ENCODE results near the gene FAIM2.

DNA sequence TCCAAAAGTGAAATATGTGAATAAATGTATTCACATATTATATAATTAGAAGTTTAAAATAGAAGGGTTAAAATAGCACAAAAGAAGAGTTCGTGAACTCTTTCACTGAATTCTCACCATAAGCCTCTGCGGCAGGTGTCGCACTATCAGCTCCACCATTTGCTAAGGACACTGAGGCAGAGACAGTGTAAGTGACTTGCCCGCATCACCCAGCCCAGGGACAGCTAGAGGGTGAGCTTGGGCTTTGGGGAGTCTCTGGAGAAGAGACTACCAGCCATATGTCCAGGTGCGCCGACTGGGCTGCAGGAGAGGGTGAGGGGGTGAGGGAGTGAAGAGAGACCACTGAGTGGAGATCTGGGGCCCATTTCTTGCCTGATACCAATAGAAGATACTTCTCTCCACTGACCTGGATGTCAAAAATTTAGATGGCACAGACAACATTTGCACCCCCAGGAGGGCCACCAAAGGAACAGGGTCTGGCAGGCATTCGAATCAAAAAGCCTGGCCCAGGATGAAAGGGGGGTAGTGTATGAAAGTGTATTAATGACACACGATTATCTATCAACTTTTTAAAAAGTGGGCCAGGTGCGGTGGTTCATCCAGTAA lies 28.5 kb downstream of the FAIM2 start:
- TF ChIP-seq, protein P1, sequence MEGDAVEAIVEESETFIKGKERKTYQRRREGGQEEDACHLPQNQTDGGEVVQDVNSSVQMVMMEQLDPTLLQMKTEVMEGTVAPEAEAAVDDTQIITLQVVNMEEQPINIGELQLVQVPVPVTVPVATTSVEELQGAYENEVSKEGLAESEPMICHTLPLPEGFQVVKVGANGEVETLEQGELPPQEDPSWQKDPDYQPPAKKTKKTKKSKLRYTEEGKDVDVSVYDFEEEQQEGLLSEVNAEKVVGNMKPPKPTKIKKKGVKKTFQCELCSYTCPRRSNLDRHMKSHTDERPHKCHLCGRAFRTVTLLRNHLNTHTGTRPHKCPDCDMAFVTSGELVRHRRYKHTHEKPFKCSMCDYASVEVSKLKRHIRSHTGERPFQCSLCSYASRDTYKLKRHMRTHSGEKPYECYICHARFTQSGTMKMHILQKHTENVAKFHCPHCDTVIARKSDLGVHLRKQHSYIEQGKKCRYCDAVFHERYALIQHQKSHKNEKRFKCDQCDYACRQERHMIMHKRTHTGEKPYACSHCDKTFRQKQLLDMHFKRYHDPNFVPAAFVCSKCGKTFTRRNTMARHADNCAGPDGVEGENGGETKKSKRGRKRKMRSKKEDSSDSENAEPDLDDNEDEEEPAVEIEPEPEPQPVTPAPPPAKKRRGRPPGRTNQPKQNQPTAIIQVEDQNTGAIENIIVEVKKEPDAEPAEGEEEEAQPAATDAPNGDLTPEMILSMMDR (IDR thresholded peaks at IDR 0.05): no peak
- TF ChIP-seq POLR2AphosphoS5 (IDR thresholded peaks at IDR 0.05; ENCODE audit: low read depth, low read length) (no peak), SIN3A (IDR thresholded peaks at IDR 0.05; ENCODE audit: borderline replicate concordance, insufficient read depth, low read depth, low read length) (no peak), TCF7L2 (IDR thresholded peaks at IDR 0.05; ENCODE audit: low read depth, low read length) (no peak)
- TF ChIP-seq, protein P2, sequence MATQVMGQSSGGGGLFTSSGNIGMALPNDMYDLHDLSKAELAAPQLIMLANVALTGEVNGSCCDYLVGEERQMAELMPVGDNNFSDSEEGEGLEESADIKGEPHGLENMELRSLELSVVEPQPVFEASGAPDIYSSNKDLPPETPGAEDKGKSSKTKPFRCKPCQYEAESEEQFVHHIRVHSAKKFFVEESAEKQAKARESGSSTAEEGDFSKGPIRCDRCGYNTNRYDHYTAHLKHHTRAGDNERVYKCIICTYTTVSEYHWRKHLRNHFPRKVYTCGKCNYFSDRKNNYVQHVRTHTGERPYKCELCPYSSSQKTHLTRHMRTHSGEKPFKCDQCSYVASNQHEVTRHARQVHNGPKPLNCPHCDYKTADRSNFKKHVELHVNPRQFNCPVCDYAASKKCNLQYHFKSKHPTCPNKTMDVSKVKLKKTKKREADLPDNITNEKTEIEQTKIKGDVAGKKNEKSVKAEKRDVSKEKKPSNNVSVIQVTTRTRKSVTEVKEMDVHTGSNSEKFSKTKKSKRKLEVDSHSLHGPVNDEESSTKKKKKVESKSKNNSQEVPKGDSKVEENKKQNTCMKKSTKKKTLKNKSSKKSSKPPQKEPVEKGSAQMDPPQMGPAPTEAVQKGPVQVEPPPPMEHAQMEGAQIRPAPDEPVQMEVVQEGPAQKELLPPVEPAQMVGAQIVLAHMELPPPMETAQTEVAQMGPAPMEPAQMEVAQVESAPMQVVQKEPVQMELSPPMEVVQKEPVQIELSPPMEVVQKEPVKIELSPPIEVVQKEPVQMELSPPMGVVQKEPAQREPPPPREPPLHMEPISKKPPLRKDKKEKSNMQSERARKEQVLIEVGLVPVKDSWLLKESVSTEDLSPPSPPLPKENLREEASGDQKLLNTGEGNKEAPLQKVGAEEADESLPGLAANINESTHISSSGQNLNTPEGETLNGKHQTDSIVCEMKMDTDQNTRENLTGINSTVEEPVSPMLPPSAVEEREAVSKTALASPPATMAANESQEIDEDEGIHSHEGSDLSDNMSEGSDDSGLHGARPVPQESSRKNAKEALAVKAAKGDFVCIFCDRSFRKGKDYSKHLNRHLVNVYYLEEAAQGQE (IDR thresholded peaks at IDR 0.05; ENCODE audit: insufficient read depth in 1 of 2, low read depth in 2 of 2, low read length in 1 of 2): no peak

Measured in Panc1 (cell line).